HG02623 (cell line): ENCODE results near the gene MAML2.

ENCODE experiments used
- ATAC-seq: cut with Tn5 transposase; IDR thresholded peaks from one replicate; pipeline ENCODE4 v1.9.1; 2021; ENCODE audit warnings: moderate library complexity; ENCODE audit not compliant: unreplicated experiment

The MAML2 gene

GRCh38 chr11:96242971-96243647 is 99.9 kb downstream of the MAML2 start:
- ATAC-seq = peak; percentile 93

- ATAC-seq = no peak
Observed at GRCh38 chr11:96242191-96242847, 100.7 kb downstream of the MAML2 start.

GRCh38 chr11:96241331-96241841 is 101.6 kb downstream of the MAML2 start:
- no peak for ATAC-seq

GRCh38 chr11:96238563-96239135 is 104.3 kb downstream of the MAML2 start:
- ATAC-seq = no peak

- ATAC-seq = no peak
Observed at GRCh38 chr11:96237766-96238266, 105.2 kb downstream of the MAML2 start.

- ATAC-seq = no peak
Observed at GRCh38 chr11:96235751-96236150, 107.2 kb downstream of the MAML2 start.

GRCh38 chr11:96234866-96235441 is 108.0 kb downstream of the MAML2 start:
- ATAC-seq = no peak

GRCh38 chr11:96232132-96232531 is 110.9 kb downstream of the MAML2 start:
- no peak for ATAC-seq

GRCh38 chr11:96230686-96231085 is 112.3 kb downstream of the MAML2 start:
- no peak for ATAC-seq

GRCh38 chr11:96229354-96229977 is 113.5 kb downstream of the MAML2 start:
- ATAC-seq = no peak

GRCh38 chr11:96228910-96229309 is 114.1 kb downstream of the MAML2 start:
- no peak for ATAC-seq

- no peak for ATAC-seq
Observed at GRCh38 chr11:96228473-96228891, 114.5 kb downstream of the MAML2 start.

GRCh38 chr11:96227244-96227643 is 115.8 kb downstream of the MAML2 start:
- ATAC-seq = no peak

GRCh38 chr11:96223083-96223482 is 119.9 kb downstream of the MAML2 start:
- no peak for ATAC-seq

- no peak for ATAC-seq
Observed at GRCh38 chr11:96222102-96222501, 120.9 kb downstream of the MAML2 start.

GRCh38 chr11:96221244-96222070 is 121.5 kb downstream of the MAML2 start:
- no peak for ATAC-seq

GRCh38 chr11:96219981-96220623 is 122.9 kb downstream of the MAML2 start:
- ATAC-seq = no peak

GRCh38 chr11:96218901-96219300 is 124.1 kb downstream of the MAML2 start:
- ATAC-seq = no peak

GRCh38 chr11:96218006-96218405 is 125.0 kb downstream of the MAML2 start:
- ATAC-seq = no peak

GRCh38 chr11:96217206-96217605 is 125.8 kb downstream of the MAML2 start:
- no peak for ATAC-seq
